Limb (tissue), 2 donors: ENCODE results near the gene FGD5.

ENCODE experiments used
- DNase-seq, 2 donors: peaks; one replicate each; pipeline ENCODE4 v3.0.0-alpha.2; 2016; ENCODE audit errors: extremely low spot score in 2 of 2

FGD5 gene

GRCh38 chr3:14922863-14923262 lies 104.1 kb downstream of the FGD5 start:
- no peak for DNase-seq

- no peak for DNase-seq
These were observed 104.7 kb downstream of the FGD5 start for GRCh38 chr3:14923476-14923875.

- DNase-seq, result peak in 1 of 2 donors; percentile 68
These were observed 107.2 kb downstream of the FGD5 start for GRCh38 chr3:14925729-14926591.

- DNase-seq, result no peak
These were observed 107.8 kb downstream of the FGD5 start for GRCh38 chr3:14926592-14926991.

GRCh38 chr3:14927308-14927707 lies 108.5 kb downstream of the FGD5 start:
- no peak for DNase-seq

- DNase-seq, result no peak
These were observed 110.7 kb downstream of the FGD5 start for GRCh38 chr3:14929310-14930074.

GRCh38 chr3:14933820-14934425 lies 115.2 kb downstream of the FGD5 start:
- DNase-seq, result no peak

GRCh38 chr3:14935592-14936345 lies 117.0 kb downstream of the FGD5 start:
- DNase-seq, result no peak

GRCh38 chr3:14938954-14939353 lies 120.2 kb downstream of the FGD5 start:
- DNase-seq, result no peak

GRCh38 chr3:14941871-14942270 lies 123.1 kb downstream of the FGD5 start:
- no peak for DNase-seq

- DNase-seq, result no peak
These were observed 124.3 kb downstream of the FGD5 start for GRCh38 chr3:14943042-14943441.

GRCh38 chr3:14946236-14946635 lies 127.5 kb downstream of the FGD5 start:
- DNase-seq, result no peak

GRCh38 chr3:14946739-14947099 lies 128.0 kb downstream of the FGD5 start:
- DNase-seq, result no peak

- peak; percentile 68 to 90 for DNase-seq
These were observed 128.5 kb downstream of the FGD5 start, which contains the start of gene NR2C2 for GRCh38 chr3:14947100-14947885. Gene NR2C2 (plus strand): TSS chr3:14947583. CDS start chr3:15003915, 56,332 bp downstream.

GRCh38 chr3:14947886-14948608 lies 129.3 kb downstream of the FGD5 start:
- peak; percentile 98 to 99 for DNase-seq

- no peak for DNase-seq
These were observed 129.9 kb downstream of the FGD5 start for GRCh38 chr3:14948609-14949038.

GRCh38 chr3:14949126-14949525 lies 130.4 kb downstream of the FGD5 start:
- DNase-seq, result no peak

GRCh38 chr3:14950274-14950673 lies 131.5 kb downstream of the FGD5 start:
- DNase-seq, result no peak

- DNase-seq, result no peak
These were observed 138.4 kb downstream of the FGD5 start for GRCh38 chr3:14957153-14957552.

GRCh38 chr3:14957925-14958324 lies 139.2 kb downstream of the FGD5 start:
- DNase-seq, result no peak
